ENCODE measurements around the gene ALOX15B.

GRCh38 chr17:8063761-8064534 is 25.1 kb downstream of the ALOX15B start:
- TF ChIP-seq CTCF (IDR thresholded peaks at IDR 0.05), result no peak
- TF ChIP-seq NRF1 (IDR thresholded peaks at IDR 0.05; ENCODE audit: low read depth, low read length), result no peak
- no peak for TF ChIP-seq USF2 (IDR thresholded peaks at IDR 0.05; ENCODE audit: borderline replicate concordance, low read depth, low read length)
- no peak for TF ChIP-seq MEF2A (IDR thresholded peaks at IDR 0.05; ENCODE audit: borderline replicate concordance, low read depth)
- TF ChIP-seq POLR2AphosphoS5 (IDR thresholded peaks at IDR 0.05; ENCODE audit: low read depth, low read length), result no peak
- no peak for TF ChIP-seq YY1 (IDR thresholded peaks at IDR 0.05; ENCODE audit: low read depth)
- TF ChIP-seq RXRA (IDR thresholded peaks at IDR 0.05; ENCODE audit: borderline replicate concordance, low read depth), result no peak
- no peak for TF ChIP-seq REST (IDR thresholded peaks at IDR 0.05; ENCODE audit: low read depth, low read length)
- TF ChIP-seq GABPA (IDR thresholded peaks at IDR 0.05; ENCODE audit: low read depth), result no peak
- no peak for TF ChIP-seq RFX5 (IDR thresholded peaks at IDR 0.05; ENCODE audit: low read length)
- no peak for TF ChIP-seq EZH2phosphoT487 (IDR thresholded peaks at IDR 0.05; ENCODE audit: borderline replicate concordance, low read depth)
- TF ChIP-seq PBX3 (IDR thresholded peaks at IDR 0.05), result no peak
- no peak for TF ChIP-seq EP300 (IDR thresholded peaks at IDR 0.05; ENCODE audit: borderline replicate concordance in 1 of 2, low read depth in 1 of 2, low read length in 1 of 2)
